ENCODE data around the gene WFIKKN2.
"Not testable (repeated sequence)": the region's sequence is repeated elsewhere in the genome, so short reads cannot be mapped to it uniquely, and the experiment has no call there.

Gene WFIKKN2

DNA sequence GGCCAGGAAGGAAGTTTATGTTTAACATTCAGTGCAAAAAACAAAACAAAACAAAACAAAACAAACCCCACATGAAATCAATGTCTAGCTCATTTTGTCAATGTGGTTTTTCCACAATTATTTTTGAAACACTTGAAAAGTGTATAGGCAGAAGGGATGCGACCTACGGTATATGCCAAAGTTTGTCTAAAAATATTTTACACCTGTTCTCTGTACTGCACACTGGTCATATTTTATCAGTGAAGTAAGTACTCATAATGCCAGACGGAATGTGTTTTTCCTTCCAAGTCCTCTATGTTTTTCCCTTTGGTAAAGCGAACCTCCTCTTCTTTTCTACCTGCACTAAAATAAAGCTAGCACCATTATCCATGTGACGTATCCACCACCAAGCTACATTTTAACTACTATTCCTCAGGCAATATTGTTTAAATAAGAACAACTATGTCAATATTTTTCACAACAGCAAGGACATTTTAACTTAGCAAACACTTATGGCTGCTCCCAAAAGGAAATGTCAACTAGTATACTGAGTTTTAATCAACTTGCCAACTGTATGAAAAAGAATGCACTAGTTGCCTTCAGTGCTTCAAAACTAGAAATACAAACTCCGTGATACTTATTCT lies 20.4 kb downstream of the WFIKKN2 start:
- DNase-seq (ENCODE audit: low spot score): no peak

DNA sequence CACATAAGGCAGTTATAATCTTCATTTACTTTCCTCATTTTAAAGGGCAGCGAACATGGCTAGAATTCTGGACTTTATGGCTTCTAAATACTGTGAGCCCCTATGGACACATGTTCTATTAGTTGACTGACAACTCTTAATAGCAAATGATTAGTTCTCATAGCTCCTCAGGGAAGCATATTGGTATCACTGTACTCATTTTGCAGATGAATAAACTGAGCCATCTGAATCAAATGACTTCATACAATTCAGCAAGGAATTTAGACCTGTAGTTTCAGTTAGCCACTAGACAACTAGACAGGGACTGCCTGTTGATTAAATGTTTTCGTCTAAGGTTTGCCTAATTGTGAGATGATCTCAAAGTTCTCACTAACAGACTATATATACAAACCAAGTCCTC lies 21.0 kb downstream of the WFIKKN2 start:
- DNase-seq (ENCODE audit: low spot score): no peak

- DNase-seq (ENCODE audit: low spot score): no peak
Measured at GRCh38 chr17:50858486-50859225, 23.3 kb downstream of the WFIKKN2 start.

- DNase-seq (ENCODE audit: low spot score): not testable (repeated sequence)
Measured at GRCh38 chr17:50859727-50860126, 24.3 kb downstream of the WFIKKN2 start.

DNA sequence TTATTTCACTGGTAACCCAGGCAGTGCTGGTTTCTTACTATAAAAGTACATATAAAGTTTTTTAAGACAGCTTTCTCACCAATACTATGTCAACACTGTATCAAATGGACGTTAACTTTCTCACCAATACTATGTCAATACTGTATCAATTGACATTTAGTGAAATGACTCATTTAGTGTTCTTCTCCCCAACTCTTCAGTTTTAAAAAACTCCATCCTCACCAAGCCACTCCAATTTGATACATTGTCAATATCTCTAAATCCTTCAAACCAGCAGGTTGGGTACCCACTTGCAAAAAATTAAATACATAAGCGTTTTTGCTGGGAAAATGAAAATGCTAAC lies 25.9 kb downstream of the WFIKKN2 start:
- no peak for DNase-seq (ENCODE audit: low spot score)

- no peak for DNase-seq (ENCODE audit: low spot score)
Measured at GRCh38 chr17:50861822-50862528, 26.6 kb downstream of the WFIKKN2 start.

- peak; percentile 39 for DNase-seq (ENCODE audit: low spot score)
Measured at GRCh38 chr17:50863221-50863843, 27.9 kb downstream of the WFIKKN2 start.

GRCh38 chr17:50863931-50864330 lies 28.5 kb downstream of the WFIKKN2 start:
- DNase-seq (ENCODE audit: low spot score): no peak

DNA sequence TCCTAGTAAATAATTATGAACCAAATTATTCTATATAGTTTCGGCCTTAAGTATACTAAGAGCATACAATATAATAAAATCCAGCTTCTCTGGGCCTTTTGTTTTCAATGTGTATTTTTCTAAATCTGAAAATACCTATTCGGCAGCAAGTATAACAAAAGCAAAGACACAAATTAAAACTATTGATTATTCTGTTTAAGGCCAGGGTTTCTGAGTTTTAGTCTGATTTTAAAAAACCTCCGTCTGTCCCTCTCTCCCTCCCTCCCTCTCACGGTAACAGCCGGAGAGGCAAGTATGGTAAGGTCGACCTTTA lies 29.3 kb downstream of the WFIKKN2 start:
- no peak for DNase-seq (ENCODE audit: low spot score)

DNA sequence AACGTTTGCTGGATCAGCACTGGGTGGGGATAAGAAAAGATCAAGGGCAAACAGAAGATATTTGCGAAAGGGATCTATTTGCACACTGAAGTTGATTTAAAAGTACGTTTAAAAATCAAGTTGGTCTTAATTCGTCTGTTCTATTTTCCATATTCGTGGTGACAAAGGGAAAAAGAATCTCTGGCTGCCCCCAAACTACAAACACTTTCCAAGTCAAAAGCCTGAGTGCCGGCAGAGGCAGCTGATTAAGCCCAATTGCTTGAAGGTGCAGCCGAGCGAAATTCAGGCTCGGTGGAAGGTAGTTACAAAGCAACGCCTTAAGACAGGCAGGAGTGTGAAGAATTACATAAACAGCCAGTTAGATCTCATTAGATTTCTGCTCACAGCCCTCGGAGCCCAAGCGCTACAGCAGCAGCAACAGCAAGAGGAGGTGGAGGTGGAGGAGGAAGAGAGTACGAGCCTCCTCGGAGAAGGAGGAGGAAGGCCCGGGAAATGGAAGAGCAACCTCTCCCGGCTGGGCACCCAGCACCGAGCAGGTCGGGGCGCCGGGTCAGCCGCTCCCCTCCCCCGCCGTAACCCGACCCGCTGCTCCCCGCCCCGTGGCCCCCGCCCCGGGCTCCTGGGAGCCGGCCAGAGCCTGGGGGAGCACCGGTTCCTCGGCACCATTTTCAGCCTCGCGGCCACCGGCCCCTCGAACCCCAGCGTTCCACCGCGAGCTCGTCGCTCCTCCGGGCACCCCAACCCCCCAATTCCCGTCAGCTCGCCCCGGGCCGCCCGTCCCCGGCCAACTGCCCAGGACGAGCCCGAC lies 29.9 kb downstream of the WFIKKN2 start:
- DNase-seq (ENCODE audit: low spot score): peak; percentile 65

GRCh38 chr17:50865868-50866260 lies 30.5 kb downstream of the WFIKKN2 start:
- peak; percentile 21 for DNase-seq (ENCODE audit: low spot score)

DNA sequence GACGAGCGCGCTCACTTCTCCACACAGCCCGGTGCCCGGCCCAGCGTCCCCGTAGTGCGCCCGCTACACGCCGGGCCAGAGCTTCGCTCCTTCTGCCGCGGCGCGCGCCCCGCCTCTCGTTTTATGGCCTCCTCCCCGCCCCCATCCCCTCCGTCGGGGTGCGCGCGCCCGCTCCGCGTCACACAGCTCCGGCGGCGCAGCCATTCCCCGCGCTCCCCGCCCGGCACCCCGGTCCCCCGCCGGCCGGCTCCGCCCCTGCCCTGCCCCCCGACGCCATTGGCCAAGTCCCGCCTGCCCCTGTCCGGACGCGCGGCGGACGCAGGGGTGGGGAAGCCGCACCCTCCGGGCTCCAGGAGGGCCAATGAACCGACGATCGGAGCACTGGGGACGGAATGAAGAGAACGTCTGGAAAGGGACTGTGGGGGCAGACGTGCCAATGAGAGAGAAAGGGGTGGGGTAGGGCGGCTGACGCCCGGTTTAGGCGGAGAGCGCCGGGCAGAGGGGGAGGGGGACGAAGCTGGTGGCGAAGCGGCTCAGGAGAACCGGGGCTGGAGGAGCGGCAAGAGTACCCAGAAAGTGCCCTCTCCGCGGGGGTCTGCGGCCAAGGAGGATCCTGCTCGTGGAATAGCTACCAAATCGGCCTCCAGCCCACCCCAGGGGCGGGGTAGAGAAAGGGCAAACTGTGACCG lies 31.0 kb downstream of the WFIKKN2 start, which contains the start of gene TOB1:
TSS of gene TOB1 (minus strand) at position 94 of the 689 bp plus-strand sequence. CDS start 2,337 bp downstream, outside the sequence.
- peak; percentile 93 for DNase-seq (ENCODE audit: low spot score)

GRCh38 chr17:50866950-50867362 lies 31.6 kb downstream of the WFIKKN2 start:
- DNase-seq (ENCODE audit: low spot score): no peak

GRCh38 chr17:50867363-50868139 lies 32.2 kb downstream of the WFIKKN2 start:
- DNase-seq (ENCODE audit: low spot score): peak; percentile 88

DNA sequence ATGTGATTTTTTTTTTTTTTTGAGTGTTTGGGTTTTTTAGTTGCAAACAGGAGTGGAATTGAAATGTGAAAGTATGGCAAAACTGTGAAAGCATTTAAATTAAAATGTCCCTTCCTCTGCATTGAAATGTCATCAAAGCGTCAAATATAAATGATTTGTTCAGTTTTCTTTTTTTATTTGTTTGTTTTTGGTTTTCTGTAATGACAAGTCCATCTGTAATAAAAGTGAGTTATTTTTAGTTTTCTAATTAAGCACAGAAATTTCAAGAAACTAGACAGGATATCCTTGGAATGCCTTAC lies 32.7 kb downstream of the WFIKKN2 start:
- DNase-seq (ENCODE audit: low spot score): no peak

DNA sequence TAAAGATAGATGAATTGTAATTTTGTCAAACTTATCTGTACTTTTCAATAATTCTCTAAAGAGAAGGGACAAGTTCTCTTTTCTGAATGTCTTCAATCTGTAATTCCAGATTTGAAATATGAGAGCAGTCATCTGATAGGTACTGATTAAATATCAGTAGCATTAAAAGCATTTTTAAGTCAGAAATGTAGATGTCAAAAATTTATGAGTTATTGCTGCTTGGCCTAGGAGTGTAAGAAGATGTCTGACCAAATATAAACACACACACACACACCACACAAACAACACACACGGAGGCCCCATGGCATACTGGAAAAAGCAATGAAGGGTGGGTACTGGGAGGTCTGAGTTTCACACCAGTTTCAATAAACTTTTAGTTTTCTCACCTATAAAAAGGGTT lies 33.2 kb downstream of the WFIKKN2 start:
- DNase-seq (ENCODE audit: low spot score): no peak

DNA sequence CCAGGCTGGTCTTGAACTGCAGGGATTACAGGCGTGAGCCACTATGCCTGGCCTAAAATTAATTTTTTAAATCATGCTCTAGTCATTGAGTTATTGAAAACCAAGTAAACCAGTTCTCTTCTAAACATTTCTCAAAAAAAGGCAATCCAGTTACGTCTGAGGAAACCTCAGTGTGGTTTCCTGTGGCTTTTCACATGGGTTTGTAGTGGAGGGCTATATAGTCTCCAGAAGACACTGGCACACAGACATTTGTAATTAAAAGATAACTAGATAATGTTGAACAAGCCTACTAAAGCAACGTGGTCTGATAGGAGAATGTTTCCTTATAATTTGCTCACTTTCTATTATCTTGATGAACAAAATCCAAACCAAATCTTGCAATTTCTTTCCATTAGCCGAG lies 36.0 kb downstream of the WFIKKN2 start:
- no peak for DNase-seq (ENCODE audit: low spot score)

DNA sequence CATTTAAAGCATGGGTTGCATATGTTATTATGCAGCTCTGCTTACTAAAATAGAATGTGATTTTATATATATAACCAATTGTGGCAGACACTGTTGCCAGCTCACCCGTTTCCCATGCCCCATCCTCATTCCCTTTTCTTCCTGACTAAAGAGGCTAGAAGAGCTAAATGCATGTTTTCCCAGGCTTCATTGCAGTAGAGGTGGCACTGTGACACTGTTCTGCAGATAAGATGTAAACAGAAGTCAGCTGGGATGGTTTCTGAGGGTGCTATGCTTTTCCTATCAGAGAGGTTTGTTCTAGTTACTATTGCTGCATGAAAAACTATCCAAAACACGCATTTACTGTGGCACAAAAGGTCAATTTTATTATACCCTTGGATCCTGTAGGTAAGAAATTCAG lies 36.5 kb downstream of the WFIKKN2 start:
- DNase-seq (ENCODE audit: low spot score): no peak

GRCh38 chr17:50872710-50873424 lies 37.5 kb downstream of the WFIKKN2 start:
- no peak for DNase-seq (ENCODE audit: low spot score)

- DNase-seq (ENCODE audit: low spot score): no peak
Measured at GRCh38 chr17:50875074-50875473, 39.7 kb downstream of the WFIKKN2 start.

All from iPS-NIHi11 (cell line).